Sigmoid colon (tissue), 4 donors: ENCODE results near the gene CASP14.

Experiments used
- EP300 ChIP-seq, 4 donors: sonication (generic); formaldehyde crosslinking; IDR thresholded peaks; one replicate each; pipeline ENCODE4 v1.6.1; 2017; ENCODE audit warnings: antibody characterized with exemption in 4 of 4
- POLR2AphosphoS5 ChIP-seq, 4 donors: sonication (generic); formaldehyde crosslinking; IDR thresholded peaks; one replicate each; pipeline ENCODE4 v1.6.1; 2017; ENCODE audit warnings: antibody characterized with exemption in 4 of 4
- TF ChIP-seq, protein P1 (sequence below), 4 experiments: fragments of 450-650 bp in 3 of 4; fragments of 200-600 bp in 1 of 4; IDR thresholded peaks; one replicate each; pipeline ENCODE4 v1.5.1; 2016 to 2019; ENCODE audit warnings: antibody characterized with exemption in 4 of 4, mild to moderate bottlenecking in 3 of 4, moderate library complexity in 2 of 4

DNA sequence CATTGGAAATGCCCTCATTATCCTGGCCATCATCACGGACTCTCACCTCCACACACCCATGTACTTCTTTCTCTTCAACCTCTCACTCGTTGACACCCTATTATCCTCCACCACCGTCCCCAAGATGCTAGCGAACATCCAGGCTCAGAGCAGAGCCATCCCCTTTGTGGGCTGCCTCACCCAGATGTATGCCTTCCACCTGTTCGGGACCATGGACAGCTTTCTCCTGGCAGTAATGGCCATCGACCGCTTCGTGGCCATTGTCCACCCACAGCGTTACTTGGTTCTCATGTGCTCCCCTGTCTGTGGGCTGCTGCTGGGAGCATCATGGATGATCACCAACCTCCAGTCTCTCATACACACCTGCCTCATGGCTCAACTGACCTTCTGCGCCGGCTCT is 37.9 kb downstream of the CASP14 start:
- TF ChIP-seq EP300 (IDR thresholded peaks at IDR 0.05) = no peak
- TF ChIP-seq POLR2AphosphoS5 (IDR thresholded peaks at IDR 0.05) = no peak
- TF ChIP-seq, protein P1, sequence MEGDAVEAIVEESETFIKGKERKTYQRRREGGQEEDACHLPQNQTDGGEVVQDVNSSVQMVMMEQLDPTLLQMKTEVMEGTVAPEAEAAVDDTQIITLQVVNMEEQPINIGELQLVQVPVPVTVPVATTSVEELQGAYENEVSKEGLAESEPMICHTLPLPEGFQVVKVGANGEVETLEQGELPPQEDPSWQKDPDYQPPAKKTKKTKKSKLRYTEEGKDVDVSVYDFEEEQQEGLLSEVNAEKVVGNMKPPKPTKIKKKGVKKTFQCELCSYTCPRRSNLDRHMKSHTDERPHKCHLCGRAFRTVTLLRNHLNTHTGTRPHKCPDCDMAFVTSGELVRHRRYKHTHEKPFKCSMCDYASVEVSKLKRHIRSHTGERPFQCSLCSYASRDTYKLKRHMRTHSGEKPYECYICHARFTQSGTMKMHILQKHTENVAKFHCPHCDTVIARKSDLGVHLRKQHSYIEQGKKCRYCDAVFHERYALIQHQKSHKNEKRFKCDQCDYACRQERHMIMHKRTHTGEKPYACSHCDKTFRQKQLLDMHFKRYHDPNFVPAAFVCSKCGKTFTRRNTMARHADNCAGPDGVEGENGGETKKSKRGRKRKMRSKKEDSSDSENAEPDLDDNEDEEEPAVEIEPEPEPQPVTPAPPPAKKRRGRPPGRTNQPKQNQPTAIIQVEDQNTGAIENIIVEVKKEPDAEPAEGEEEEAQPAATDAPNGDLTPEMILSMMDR (IDR thresholded peaks at IDR 0.05) = no peak
